HG02870 (cell line): ENCODE measurements around the gene NEK7.

Experiments used
- ATAC-seq: cut with Tn5 transposase; IDR thresholded peaks from one replicate; pipeline ENCODE4 v1.9.1; 2021; ENCODE audit warnings: mild to moderate bottlenecking, moderate library complexity; ENCODE audit not compliant: unreplicated experiment

Gene NEK7

GRCh38 chr1:198333744-198334143 is 176.9 kb downstream of the NEK7 start:
- ATAC-seq, result no peak

DNA sequence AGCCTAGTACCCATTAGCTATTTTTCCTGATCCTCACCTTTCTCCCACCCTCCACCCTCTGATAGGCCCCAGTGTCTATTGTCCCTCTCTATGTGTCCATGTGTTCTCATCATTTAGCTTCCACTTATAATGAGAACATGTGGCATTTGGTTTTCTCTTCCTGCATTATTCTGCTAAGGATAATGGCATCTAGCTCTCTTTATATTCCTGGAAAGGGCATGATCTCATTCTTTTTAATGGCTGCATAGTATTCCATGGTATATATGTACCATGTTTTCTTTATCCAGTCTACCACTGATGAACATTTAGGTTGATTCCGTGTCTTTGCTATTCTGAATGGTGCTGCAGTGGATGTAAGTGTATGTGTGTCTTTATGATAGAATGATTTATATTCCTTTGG is 178.9 kb downstream of the NEK7 start:
- no peak for ATAC-seq

- no peak for ATAC-seq
Observed at GRCh38 chr1:198337886-198338285, 181.1 kb downstream of the NEK7 start.

- peak; percentile 47 for ATAC-seq
Observed at GRCh38 chr1:198340139-198340538, 183.3 kb downstream of the NEK7 start.

- ATAC-seq, result no peak
Observed at GRCh38 chr1:198346178-198346577, 189.4 kb downstream of the NEK7 start.

DNA sequence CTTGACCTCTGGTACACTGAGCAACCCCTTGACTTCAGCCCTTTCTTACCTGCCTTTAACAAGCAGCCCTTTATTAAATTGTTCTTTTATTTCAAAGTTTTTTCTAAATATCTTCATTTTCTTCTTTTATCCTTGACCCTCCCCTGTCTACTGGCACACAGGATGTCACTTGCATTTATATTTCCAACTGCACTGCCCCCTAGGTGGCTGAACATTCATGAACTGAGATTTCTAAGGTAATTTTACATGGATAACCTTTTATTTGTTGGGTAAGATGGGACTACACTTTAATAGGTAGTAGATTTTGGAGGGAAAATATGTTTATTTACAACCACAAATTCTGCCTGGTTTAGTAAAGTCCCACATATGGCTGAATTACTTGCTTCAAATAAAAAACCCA is 193.7 kb downstream of the NEK7 start:
- ATAC-seq, result no peak

- peak; percentile 91 for ATAC-seq
Observed at GRCh38 chr1:198352975-198353695, 196.3 kb downstream of the NEK7 start.

- ATAC-seq, result no peak
Observed at GRCh38 chr1:198357937-198358336, 201.1 kb downstream of the NEK7 start.

DNA sequence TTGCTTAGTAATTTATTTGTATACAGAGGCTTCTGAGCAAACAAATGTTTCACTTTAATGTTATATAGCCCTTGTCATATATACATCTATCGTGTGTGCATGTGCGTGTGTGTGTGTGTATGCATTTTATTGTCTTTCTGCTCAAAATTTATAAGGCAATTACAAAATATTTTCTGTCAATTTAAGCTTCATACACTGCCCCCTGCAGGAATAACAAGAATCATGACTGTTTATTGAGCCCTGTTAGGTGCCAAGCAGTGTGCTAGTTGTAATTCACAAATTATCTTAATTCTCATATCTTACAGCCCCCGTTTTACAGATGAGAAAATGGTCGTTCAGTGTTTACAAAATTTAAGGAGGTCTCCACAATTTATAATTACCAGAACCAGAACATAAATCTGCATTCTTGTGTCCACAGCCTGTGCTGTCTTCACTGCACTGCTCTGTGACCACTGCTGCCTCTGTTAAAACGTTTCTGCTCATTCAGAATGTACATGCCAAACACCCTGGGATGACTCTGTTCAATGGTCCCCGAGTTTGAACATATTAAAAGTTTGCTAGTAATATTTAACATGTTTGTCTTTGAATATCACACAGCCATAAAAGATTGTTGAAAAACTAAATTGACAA is 202.3 kb downstream of the NEK7 start:
- ATAC-seq, result no peak

DNA sequence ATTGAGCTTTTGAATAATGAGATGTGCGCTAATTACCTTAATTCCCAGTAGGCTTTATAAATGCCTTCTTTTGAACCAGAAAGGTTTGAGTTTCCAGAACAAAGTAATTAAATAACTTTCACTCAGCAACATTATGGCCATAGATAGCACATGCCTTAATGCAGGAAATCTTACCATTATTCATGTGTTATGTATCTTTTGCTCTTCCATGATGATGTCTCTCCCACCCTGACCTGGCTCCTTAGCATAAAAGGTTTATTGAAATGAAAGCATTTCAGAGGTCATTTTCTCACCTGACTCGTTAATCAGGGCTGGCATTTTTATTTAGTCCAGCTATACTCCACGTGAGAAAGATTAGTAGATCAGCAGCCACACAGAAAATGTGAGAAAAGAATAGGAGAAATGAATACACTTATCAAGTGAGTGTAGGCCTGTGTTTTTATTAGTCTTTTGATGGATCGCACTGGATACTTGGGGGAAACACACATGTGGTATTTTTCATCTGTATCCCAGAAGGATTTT is 203.5 kb downstream of the NEK7 start:
- no peak for ATAC-seq

DNA sequence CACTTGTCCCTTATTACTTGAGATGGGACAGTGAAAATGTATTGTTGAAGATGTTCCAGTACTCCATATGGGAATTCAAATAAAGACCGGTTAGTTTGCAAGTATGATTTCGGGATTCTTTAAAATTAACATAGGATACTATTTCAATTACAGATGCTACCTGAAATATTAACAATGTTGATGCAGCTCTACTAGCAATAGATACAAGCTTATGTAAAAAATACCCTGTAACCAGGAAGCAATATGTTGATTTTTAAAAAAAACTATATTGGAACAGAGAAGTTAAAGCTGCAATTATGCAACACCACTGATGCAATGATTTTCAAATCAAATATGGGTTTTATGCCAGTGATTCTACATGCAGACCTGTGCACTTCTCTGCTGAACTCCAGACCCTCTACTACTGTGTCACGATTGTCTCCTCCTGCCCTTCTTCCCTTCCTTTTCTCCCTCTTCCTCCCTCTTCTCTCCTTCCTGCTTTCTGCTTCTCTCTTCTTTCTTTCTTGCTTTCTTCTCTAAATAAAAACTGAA is 204.5 kb downstream of the NEK7 start:
- no peak for ATAC-seq

DNA sequence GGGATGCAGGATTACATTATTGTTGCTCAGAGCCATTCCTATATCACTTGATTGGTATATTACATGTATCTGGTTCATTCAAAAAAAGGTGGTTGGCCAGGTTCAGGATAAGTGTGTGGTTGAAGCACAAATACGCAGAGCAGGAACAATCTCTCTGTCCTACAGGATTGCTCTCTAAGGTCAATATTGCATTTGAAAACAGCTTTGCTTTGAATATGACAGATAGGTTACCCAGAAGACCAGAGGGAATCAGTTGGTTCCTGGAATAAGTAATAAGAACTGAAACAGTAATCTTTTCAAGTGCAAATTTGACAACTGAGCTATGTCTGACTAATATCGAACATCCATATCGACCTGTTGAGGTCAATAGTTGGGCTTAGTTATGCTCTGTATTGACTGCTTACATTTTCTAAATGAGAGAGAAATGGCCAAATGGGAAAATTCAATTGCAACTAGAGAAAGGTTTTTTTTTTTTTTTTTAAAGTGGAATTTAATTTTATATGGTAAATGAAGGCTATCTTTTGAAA is 206.9 kb downstream of the NEK7 start:
- peak; percentile 98 for ATAC-seq

DNA sequence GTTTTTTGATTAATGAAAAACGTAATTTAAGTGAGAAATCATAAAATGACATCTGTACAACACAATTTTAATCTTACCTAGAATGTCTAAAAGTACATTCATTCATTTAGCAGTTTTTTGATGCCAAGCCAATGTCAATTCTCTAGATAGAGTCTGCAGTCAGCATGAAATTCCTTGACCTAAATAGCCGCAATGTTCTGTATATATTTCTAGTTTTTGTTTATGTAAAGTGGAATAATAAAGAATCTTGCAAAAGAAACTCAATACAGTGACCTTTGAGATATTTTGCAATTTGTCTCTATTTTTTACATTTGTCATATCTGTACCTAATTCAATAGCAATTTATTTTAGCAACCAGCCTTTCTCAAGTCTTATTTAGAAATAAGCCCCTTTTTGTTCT is 207.7 kb downstream of the NEK7 start:
- ATAC-seq, result no peak

DNA sequence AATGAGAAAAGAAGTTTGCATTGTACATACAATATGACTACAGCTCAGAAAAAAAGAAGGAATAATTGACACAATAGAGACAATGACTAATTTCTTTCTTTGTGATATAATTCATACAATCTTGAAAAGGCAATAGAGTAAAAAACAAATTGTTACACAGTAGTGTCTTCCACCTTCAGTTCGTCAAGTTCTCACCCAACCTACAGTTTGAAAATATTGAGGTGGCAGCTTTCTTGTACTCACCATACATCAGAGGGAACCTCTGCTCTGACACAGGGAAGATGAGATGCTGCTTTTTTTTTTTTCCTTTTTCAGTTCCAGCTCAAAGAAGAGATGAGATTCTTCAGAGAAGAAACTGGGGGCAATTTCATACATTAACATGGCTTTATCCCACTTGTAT is 210.5 kb downstream of the NEK7 start:
- ATAC-seq, result no peak

DNA sequence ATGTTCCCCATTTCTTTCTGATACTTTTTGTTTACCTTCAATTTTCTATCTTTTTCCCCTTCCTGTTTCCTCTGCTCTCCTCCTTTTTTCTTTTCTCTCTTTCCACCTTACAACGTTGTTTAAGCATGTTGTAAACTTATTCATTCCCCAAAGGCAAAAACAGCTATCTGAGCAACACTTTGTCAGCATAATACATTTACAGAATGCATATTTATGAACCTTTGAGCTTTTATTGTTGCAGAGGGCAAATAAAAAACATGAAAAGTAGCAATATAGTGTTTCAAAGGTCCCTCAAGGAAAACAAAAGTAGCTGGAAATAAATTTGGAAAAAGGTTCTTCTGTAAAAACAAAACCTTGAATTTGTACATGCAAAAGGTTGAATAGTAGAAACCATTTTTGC is 214.2 kb downstream of the NEK7 start:
- no peak for ATAC-seq
